ENCODE data around the gene TAS2R4. TPM values are rescaled to one million over a fixed set of nuclear protein-coding genes. Genes with fewer than 3 reads are reported as not detected.

Gene TAS2R4
- total RNA-seq (0.32 TPM), polyA plus RNA-seq (not detected)

GRCh38 chr7:141776374-141776773, at the start of gene TAS2R4:
Gene TAS2R4 (plus strand): TSS chr7:141776674. CDS start chr7:141778489, 1,815 bp downstream.
- ATAC-seq (ENCODE audit: low read depth in 2 of 2), result no peak
- Histone ChIP-seq H3K36me3 (ENCODE audit: control insufficient read depth, insufficient read depth, low read length) (peaks cover 11% of the 10 kb centered on the region), H3K4me1 (ENCODE audit: control insufficient read depth, insufficient read depth, low read length, poor library complexity, severe bottlenecking) (no peaks in the 10 kb centered on the region), H3K27me3 (ENCODE audit: control insufficient read depth, insufficient read depth, low read length) (no peaks in the 10 kb centered on the region), H3K4me3 (ENCODE audit: low read depth, low read length) (no peak within 1 kb of the TSS), H3K9me3 (ENCODE audit: control insufficient read depth in 2 of 2, low read length in 2 of 2) (no peaks in the 10 kb centered on the region), H3K27ac (ENCODE audit: insufficient read depth, low read length, poor library complexity, severe bottlenecking) (no peak within 1 kb of the TSS)
- Mint-ChIP-seq H3K36me3 (peaks cover 43% of the 10 kb centered on the region), H3K27me3 (no peaks in the 10 kb centered on the region), H3K27ac (no peak within 1 kb of the TSS), H3K9me3 (peaks cover 0 to 2% (median 0%) of the 10 kb centered on the region in 7 donors), H3K4me1 (peaks cover 0 to 6% (median under 1%) of the 10 kb centered on the region in 4 donors), H3K4me3 (no peak within 1 kb of the TSS)
- no peak for DNase-seq

GRCh38 chr7:141729020-141729419, 47.5 kb upstream of the TAS2R4 start:
- Mint-ChIP-seq H3K9me3 (no peaks in the 10 kb centered on the region), H3K36me3 (peaks cover 15% of the 10 kb centered on the region), H3K4me1 (no peaks in the 10 kb centered on the region), H3K4me3 (no peak overlapping the region), H3K27ac (no peak overlapping the region), H3K27me3 (no peaks in the 10 kb centered on the region)
- no peak overlapping the region for H3K27ac ChIP-seq (ENCODE audit: insufficient read depth, low read length, poor library complexity, severe bottlenecking)
- H3K36me3 ChIP-seq (ENCODE audit: control insufficient read depth, insufficient read depth, low read length), result no peaks in the 10 kb centered on the region
- DNase-seq, result no peak
- no peaks in the 10 kb centered on the region for H3K9me3 ChIP-seq (ENCODE audit: control insufficient read depth in 2 of 2, low read length in 2 of 2)
- H3K27me3 ChIP-seq (ENCODE audit: control insufficient read depth, insufficient read depth, low read length), result no peaks in the 10 kb centered on the region
- no peaks in the 10 kb centered on the region for H3K4me1 ChIP-seq (ENCODE audit: control insufficient read depth, insufficient read depth, low read length, poor library complexity, severe bottlenecking)
- ATAC-seq (ENCODE audit: low read depth in 2 of 2), result no peak
- H3K4me3 ChIP-seq (ENCODE audit: low read depth, low read length), result no peak overlapping the region

GRCh38 chr7:141731476-141732149, 44.9 kb upstream of the TAS2R4 start:
- no peaks in the 10 kb centered on the region for H3K36me3 ChIP-seq (ENCODE audit: control insufficient read depth, insufficient read depth, low read length)
- no peaks in the 10 kb centered on the region for H3K9me3 ChIP-seq (ENCODE audit: control insufficient read depth in 2 of 2, low read length in 2 of 2)
- no peak overlapping the region for H3K27ac ChIP-seq (ENCODE audit: insufficient read depth, low read length, poor library complexity, severe bottlenecking)
- Mint-ChIP-seq H3K9me3 (no peaks in the 10 kb centered on the region), H3K27me3 (no peaks in the 10 kb centered on the region), H3K4me3 (no peak overlapping the region), H3K36me3 (peaks cover 9% of the 10 kb centered on the region), H3K27ac (peak overlapping the region in 1 of 3 donors; percentile 82), H3K4me1 (peaks cover 0 to under 1% (median 0%) of the 10 kb centered on the region in 4 donors)
- no peaks in the 10 kb centered on the region for H3K27me3 ChIP-seq (ENCODE audit: control insufficient read depth, insufficient read depth, low read length)
- ATAC-seq (ENCODE audit: low read depth in 2 of 2) (no peak), DNase-seq (no peak)
- H3K4me1 ChIP-seq (ENCODE audit: control insufficient read depth, insufficient read depth, low read length, poor library complexity, severe bottlenecking), result peaks cover 1% of the 10 kb centered on the region
- H3K4me3 ChIP-seq (ENCODE audit: low read depth, low read length), result no peak overlapping the region

GRCh38 chr7:141737118-141737835, 39.2 kb upstream of the TAS2R4 start:
- Histone ChIP-seq H3K27me3 (ENCODE audit: control insufficient read depth, insufficient read depth, low read length) (no peaks in the 10 kb centered on the region), H3K27ac (ENCODE audit: insufficient read depth, low read length, poor library complexity, severe bottlenecking) (peak overlapping the region; percentile 88), H3K4me1 (ENCODE audit: control insufficient read depth, insufficient read depth, low read length, poor library complexity, severe bottlenecking) (peaks cover 32% of the 10 kb centered on the region), H3K9me3 (ENCODE audit: control insufficient read depth in 2 of 2, low read length in 2 of 2) (no peaks in the 10 kb centered on the region), H3K4me3 (ENCODE audit: low read depth, low read length) (peak overlapping the region; percentile 97), H3K36me3 (ENCODE audit: control insufficient read depth, insufficient read depth, low read length) (peaks cover 25% of the 10 kb centered on the region)
- peak overlapping the region; percentile 97 to 99 (median 98) for H3K27ac Mint-ChIP-seq
- DNase-seq (peak; percentile 4 to 31 (median 23)), ATAC-seq (ENCODE audit: low read depth in 2 of 2) (no peak)
- H3K4me1 Mint-ChIP-seq, result peaks cover 15 to 49% (median 28%) of the 10 kb centered on the region in 4 donors
- no peaks in the 10 kb centered on the region for H3K27me3 Mint-ChIP-seq
- peaks cover 16% of the 10 kb centered on the region for H3K36me3 Mint-ChIP-seq
- H3K9me3 Mint-ChIP-seq, result no peaks in the 10 kb centered on the region
- H3K4me3 Mint-ChIP-seq, result peak overlapping the region; percentile 94 to 99 (median 97)

GRCh38 chr7:141737836-141738591, 38.5 kb upstream of the TAS2R4 start, which contains the start of gene SSBP1:
Gene SSBP1 (plus strand): TSS chr7:141738358. CDS start chr7:141739167, 809 bp downstream.
- Mint-ChIP-seq H3K27me3 (no peaks in the 10 kb centered on the region), H3K4me3 (peak within 1 kb of the TSS; percentile 94 to 99 (median 97)), H3K27ac (peak within 1 kb of the TSS; percentile 97 to 99 (median 98)), H3K36me3 (peaks cover 21% of the 10 kb centered on the region), H3K4me1 (peaks cover 19 to 53% (median 31%) of the 10 kb centered on the region in 4 donors), H3K9me3 (no peaks in the 10 kb centered on the region)
- Histone ChIP-seq H3K36me3 (ENCODE audit: control insufficient read depth, insufficient read depth, low read length) (peaks cover 31% of the 10 kb centered on the region), H3K27ac (ENCODE audit: insufficient read depth, low read length, poor library complexity, severe bottlenecking) (peak within 1 kb of the TSS; percentile 88), H3K9me3 (ENCODE audit: control insufficient read depth in 2 of 2, low read length in 2 of 2) (no peaks in the 10 kb centered on the region), H3K4me1 (ENCODE audit: control insufficient read depth, insufficient read depth, low read length, poor library complexity, severe bottlenecking) (peaks cover 32% of the 10 kb centered on the region), H3K27me3 (ENCODE audit: control insufficient read depth, insufficient read depth, low read length) (no peaks in the 10 kb centered on the region), H3K4me3 (ENCODE audit: low read depth, low read length) (peak within 1 kb of the TSS; percentile 97)
- peak; percentile 84 to 99 (median 93) for DNase-seq
- peak; percentile 89 to 92 for ATAC-seq (ENCODE audit: low read depth in 2 of 2)

GRCh38 chr7:141738592-141739013, 37.9 kb upstream of the TAS2R4 start:
- Mint-ChIP-seq H3K27ac (peak overlapping the region; percentile 97 to 99 (median 98)), H3K4me1 (peaks cover 20 to 56% (median 31%) of the 10 kb centered on the region in 4 donors), H3K9me3 (no peaks in the 10 kb centered on the region), H3K4me3 (peak overlapping the region; percentile 94 to 99 (median 97)), H3K36me3 (peaks cover 26% of the 10 kb centered on the region), H3K27me3 (no peaks in the 10 kb centered on the region)
- no peaks in the 10 kb centered on the region for H3K27me3 ChIP-seq (ENCODE audit: control insufficient read depth, insufficient read depth, low read length)
- H3K27ac ChIP-seq (ENCODE audit: insufficient read depth, low read length, poor library complexity, severe bottlenecking), result peak overlapping the region; percentile 88
- DNase-seq (no peak), ATAC-seq (ENCODE audit: low read depth in 2 of 2) (no peak)
- H3K4me1 ChIP-seq (ENCODE audit: control insufficient read depth, insufficient read depth, low read length, poor library complexity, severe bottlenecking), result peaks cover 32% of the 10 kb centered on the region
- no peaks in the 10 kb centered on the region for H3K9me3 ChIP-seq (ENCODE audit: control insufficient read depth in 2 of 2, low read length in 2 of 2)
- H3K36me3 ChIP-seq (ENCODE audit: control insufficient read depth, insufficient read depth, low read length), result peaks cover 37% of the 10 kb centered on the region
- H3K4me3 ChIP-seq (ENCODE audit: low read depth, low read length), result peak overlapping the region; percentile 97

- Mint-ChIP-seq H3K36me3 (peaks cover 28% of the 10 kb centered on the region), H3K4me3 (peak overlapping the region; percentile 94 to 99 (median 97)), H3K27me3 (no peaks in the 10 kb centered on the region), H3K27ac (peak overlapping the region; percentile 58 to 97 (median 78)), H3K4me1 (peaks cover 26 to 63% (median 36%) of the 10 kb centered on the region in 4 donors), H3K9me3 (no peaks in the 10 kb centered on the region)
- ATAC-seq (ENCODE audit: low read depth in 2 of 2) (no peak), DNase-seq (no peak)
- Histone ChIP-seq H3K4me3 (ENCODE audit: low read depth, low read length) (peak overlapping the region; percentile 97), H3K4me1 (ENCODE audit: control insufficient read depth, insufficient read depth, low read length, poor library complexity, severe bottlenecking) (peaks cover 32% of the 10 kb centered on the region), H3K36me3 (ENCODE audit: control insufficient read depth, insufficient read depth, low read length) (peaks cover 43% of the 10 kb centered on the region), H3K27ac (ENCODE audit: insufficient read depth, low read length, poor library complexity, severe bottlenecking) (peak overlapping the region; percentile 88), H3K27me3 (ENCODE audit: control insufficient read depth, insufficient read depth, low read length) (no peaks in the 10 kb centered on the region), H3K9me3 (ENCODE audit: control insufficient read depth in 2 of 2, low read length in 2 of 2) (no peaks in the 10 kb centered on the region)
Observed at GRCh38 chr7:141739250-141739649, 37.2 kb upstream of the TAS2R4 start.
